ENCODE data around the gene DCST1. TPM values are rescaled to one million over a fixed set of nuclear protein-coding genes. Genes with fewer than 3 reads are reported as not detected.

Gene DCST1
- total and polyA plus RNA-seq, 2 of the 8 experiments (the other 6 are each of a cell fraction or from before 2014, with no cell fraction given): not detected

DNA sequence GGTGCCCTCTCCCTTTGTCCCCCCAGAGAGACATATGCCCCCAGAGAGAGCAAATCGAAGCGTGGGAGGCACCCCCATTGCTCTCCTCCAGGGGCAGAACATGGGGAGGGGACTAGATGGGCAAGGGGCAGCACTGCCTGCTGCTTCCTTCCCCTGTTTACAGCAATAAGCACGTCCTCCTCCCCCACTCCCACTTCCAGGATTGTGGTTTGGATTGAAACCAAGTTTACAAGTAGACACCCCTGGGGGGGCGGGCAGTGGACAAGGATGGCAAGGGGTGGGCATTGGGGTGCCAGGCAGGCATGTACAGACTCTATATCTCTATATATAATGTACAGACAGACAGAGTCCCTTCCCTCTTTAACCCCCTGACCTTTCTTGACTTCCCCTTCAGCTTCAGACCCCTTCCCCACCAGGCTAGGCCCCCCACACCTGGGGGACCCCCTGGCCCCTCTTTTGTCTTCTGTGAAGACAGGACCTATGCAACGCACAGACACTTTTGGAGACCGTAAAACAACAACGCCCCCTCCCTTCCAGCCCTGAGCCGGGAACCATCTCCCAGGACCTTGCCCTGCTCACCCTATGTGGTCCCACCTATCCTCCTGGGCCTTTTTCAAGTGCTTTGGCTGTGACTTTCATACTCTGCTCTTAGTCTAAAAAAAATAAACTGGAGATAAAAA is 53.4 kb downstream of the DCST1 start:
- no peak for FAIRE-seq
- WGBS, 2 experiments (ENCODE audit: extremely low coverage in 1 of 2, insufficient coverage in 1 of 2, insufficient read length in 1 of 2, insufficient replicate concordance in 2 of 2, low coverage in 1 of 2, low lambda C conversion rate in 2 of 2, missing lambda C conversion rate in 1 of 2): 29% methylated on average over 7 of the region's 8 CpGs; no CpG with 5 or more reads in 1 of the 2 experiments

More for the DNA sequence above, 53.4 kb downstream of the DCST1 start:
- Histone ChIP-seq H2BK20ac (ENCODE audit: low read length) (no peak overlapping the region), H3K23me2 (ENCODE audit: low read depth, low read length) (peaks cover 5% of the 10 kb centered on the region; the same call in 1 of the 2 replicates), H3K79me1 (ENCODE audit: low read depth, low read length) (no peaks in the 10 kb centered on the region), H3K9ac (replicated peaks in 1 of 4; ENCODE audit: extremely low read depth in 1 of 4, low read depth in 3 of 4, low read length in 3 of 4) (no peak overlapping the region), H4K8ac (ENCODE audit: extremely low read depth, insufficient read depth, low read length) (0 out of 2 replicates have a peak overlapping the region, but pooled peaks have one; percentile 11), H2BK5ac (ENCODE audit: low read depth, low read length) (no peak overlapping the region), H3K14ac (ENCODE audit: insufficient read length) (no peak overlapping the region), H4K5ac (ENCODE audit: insufficient read length, low read depth, low read length) (no peak overlapping the region), H4K91ac (replicated peaks; ENCODE audit: insufficient read length, low read length) (no peak overlapping the region), H3K36me3 (ENCODE audit: control insufficient read depth in 2 of 4, insufficient read depth in 4 of 4, low read length in 3 of 4) (no peaks in the 10 kb centered on the region), H3K9me3 (ENCODE audit: insufficient read depth in 2 of 2, low read depth in 1 of 2, low read length in 1 of 2) (no peaks in the 10 kb centered on the region), H3K4me1 (replicated peaks in 1 of 4; ENCODE audit: control insufficient read depth in 3 of 4, insufficient read depth in 4 of 4, low read length in 3 of 4) (peaks cover 0 to 39% (median 22%) of the 10 kb centered on the region in 4 experiments; a peak in 6 of 7 replicates), H2BK12ac (ENCODE audit: low read depth, low read length) (0 out of 2 replicates have a peak overlapping the region, but pooled peaks have one; percentile 17), H3K56ac (replicated peaks; ENCODE audit: insufficient read length, low read depth, low read length) (no peak overlapping the region), H3K18ac (ENCODE audit: extremely low read depth, low read length) (no peak overlapping the region), H3K4me2 (ENCODE audit: insufficient read depth in 1 of 2, low read depth in 2 of 2, low read length in 2 of 2) (peak overlapping the region in 1 of 2 experiments; percentile 95; a peak in 1 of 4 replicates), H4K20me1 (replicated peaks in 1 of 2; ENCODE audit: control insufficient read depth in 1 of 2, insufficient read depth in 2 of 2, low read length in 2 of 2) (peaks cover 0 to 8% of the 10 kb centered on the region in 2 experiments), H2AK5ac (ENCODE audit: low read depth, low read length) (no peak overlapping the region), H3K27ac (ENCODE audit: low read depth, low read length) (no peak overlapping the region), H3K4ac (replicated peaks; ENCODE audit: insufficient read length, low read depth, low read length) (no peak overlapping the region), H2BK15ac (ENCODE audit: low read length) (no peak overlapping the region), H2BK120ac (replicated peaks; ENCODE audit: low read depth, low read length) (no peak overlapping the region), H3K23ac (ENCODE audit: insufficient read length) (no peak overlapping the region), H3K4me3 (ENCODE audit: extremely low read depth in 1 of 4, insufficient read depth in 2 of 4, low read depth in 3 of 4, low read length in 4 of 4) (no peak overlapping the region), H2AFZ (ENCODE audit: low read length) (no peak overlapping the region), H3K79me2 (ENCODE audit: control insufficient read depth in 1 of 2, insufficient read depth in 2 of 2, low read length in 2 of 2) (no peaks in the 10 kb centered on the region), H3K27me3 (replicated peaks in 1 of 4; ENCODE audit: control insufficient read depth in 3 of 4, extremely low read depth in 1 of 4, insufficient read depth in 3 of 4, low read length in 3 of 4) (peaks cover 21 to 32% (median 24%) of the 10 kb centered on the region in 4 experiments)
- CTCF ChIA-PET (ENCODE audit: partially characterized antibody): interaction anchor here (0.9 to 5.5 kb wide), 21 partner anchors 10 to 337 kb away, joined by 3 to 169 read pairs (median 9); partner anchors contain the start of genes ADAM15, EFNA1, EFNA4 and KRTCAP2
- TF ChIP-seq PHF8 (conservative IDR thresholded peaks at IDR 0.05; ENCODE audit: low read depth, low read length) (no peak), RAD21 (IDR thresholded peaks at IDR 0.05 in 1 of 2, conservative IDR thresholded peaks at IDR 0.05 in 1 of 2; ENCODE audit: low read depth in 2 of 2, low read length in 2 of 2) (peak; percentile 23 to 45; a peak in 3 of 4 replicates), CHD1 (IDR thresholded peaks at IDR 0.05; ENCODE audit: low read depth, low read length) (no peak), HDAC6 (IDR thresholded peaks at IDR 0.05; ENCODE audit: low read depth, low read length) (no peak), YY1 (IDR thresholded peaks at IDR 0.05; ENCODE audit: low read depth, low read length) (peak; percentile 37; the same call in 1 of the 2 replicates), GABPA (IDR thresholded peaks at IDR 0.05; ENCODE audit: borderline replicate concordance, insufficient read depth, low read length) (0 out of 2 replicates have a peak, but pooled peaks have one; percentile 24)
- TF ChIP-seq, protein P1, sequence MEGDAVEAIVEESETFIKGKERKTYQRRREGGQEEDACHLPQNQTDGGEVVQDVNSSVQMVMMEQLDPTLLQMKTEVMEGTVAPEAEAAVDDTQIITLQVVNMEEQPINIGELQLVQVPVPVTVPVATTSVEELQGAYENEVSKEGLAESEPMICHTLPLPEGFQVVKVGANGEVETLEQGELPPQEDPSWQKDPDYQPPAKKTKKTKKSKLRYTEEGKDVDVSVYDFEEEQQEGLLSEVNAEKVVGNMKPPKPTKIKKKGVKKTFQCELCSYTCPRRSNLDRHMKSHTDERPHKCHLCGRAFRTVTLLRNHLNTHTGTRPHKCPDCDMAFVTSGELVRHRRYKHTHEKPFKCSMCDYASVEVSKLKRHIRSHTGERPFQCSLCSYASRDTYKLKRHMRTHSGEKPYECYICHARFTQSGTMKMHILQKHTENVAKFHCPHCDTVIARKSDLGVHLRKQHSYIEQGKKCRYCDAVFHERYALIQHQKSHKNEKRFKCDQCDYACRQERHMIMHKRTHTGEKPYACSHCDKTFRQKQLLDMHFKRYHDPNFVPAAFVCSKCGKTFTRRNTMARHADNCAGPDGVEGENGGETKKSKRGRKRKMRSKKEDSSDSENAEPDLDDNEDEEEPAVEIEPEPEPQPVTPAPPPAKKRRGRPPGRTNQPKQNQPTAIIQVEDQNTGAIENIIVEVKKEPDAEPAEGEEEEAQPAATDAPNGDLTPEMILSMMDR (IDR thresholded peaks at IDR 0.05; ENCODE audit: control extremely low read depth in 1 of 3, insufficient read depth in 1 of 3, low read depth in 1 of 3, low read length in 3 of 3): peak in 2 of 3 experiments; percentile 52 to 53; a peak in 2 of 4 replicates
- POLR2A ChIA-PET (ENCODE audit: partially characterized antibody): interaction anchor here (0.8 kb wide), 1 partner anchor 86 kb away, joined by 4 read pairs; the partner anchor contains the start of gene KRTCAP2
- DNase-seq (ENCODE audit: low read depth in 1 of 2, low spot score in 2 of 2): peak in 1 of 2 experiments; percentile 79
